A673 (cell line): Measurements from ENCODE around the gene AFG3L2. TPM values are rescaled to one million over a fixed set of nuclear protein-coding genes. Genes with fewer than 3 reads are reported as not detected.

ENCODE experiments used
- BruUV-seq: library from RNA; stranded (reverse); fragments of 400-500 nt; replicated peaks from 2 replicates; lab custom pipeline; 2021; lab: Mats Ljungman, UMichigan
- CTCF ChIA-PET: fragments of 300-600 bp; sonication (Branson Sonifier 250); formaldehyde crosslinking; loops from one replicate; lab custom pipeline; 2022; ENCODE audit warnings: antibody characterized with exemption; lab: Charles Lee
- POLR2A ChIA-PET: fragments of 300-600 bp; sonication (Branson Sonifier 250); formaldehyde crosslinking; loops from one replicate; lab custom pipeline; 2022; ENCODE audit warnings: antibody characterized with exemption; ENCODE audit not compliant: low non-redundant PET; lab: Charles Lee
- DNase-seq: peaks from one replicate; pipeline ENCODE4 v3.0.0-alpha.2; 2015; ENCODE audit warnings: low spot score
- H3K27ac ChIP-seq: fragments of 200-600 bp; sonication (generic); 2 replicates; pipeline ENCODE4 v1.5.1; 2016; ENCODE audit warnings: mixed run types, low read depth, mild to moderate bottlenecking, mixed read lengths, antibody characterized with exemption, low read length; ENCODE audit not compliant: poor library complexity, severe bottlenecking
- H3K27me3 ChIP-seq: fragments of 200-600 bp; sonication (generic); replicated peaks from 2 replicates; pipeline ENCODE4 v1.6.1; 2017; ENCODE audit warnings: mixed run types, low read depth, mild to moderate bottlenecking, mixed read lengths, antibody characterized with exemption, low read length; ENCODE audit not compliant: insufficient read depth, poor library complexity
- H3K36me3 ChIP-seq: fragments of 200-600 bp; sonication (generic); 2 replicates; pipeline ENCODE4 v1.6.1; 2016; ENCODE audit warnings: mixed run types, mild to moderate bottlenecking, mixed read lengths, antibody characterized with exemption, low read length; ENCODE audit not compliant: insufficient read depth, poor library complexity, severe bottlenecking
- H3K4me1 ChIP-seq: fragments of 200-600 bp; sonication (generic); 2 replicates; pipeline ENCODE4 v1.6.1; 2017; ENCODE audit warnings: mixed run types, mild to moderate bottlenecking, mixed read lengths, antibody characterized with exemption, low read length; ENCODE audit not compliant: insufficient read depth, poor library complexity, severe bottlenecking
- H3K4me3 ChIP-seq: fragments of 200-600 bp; sonication (generic); 2 replicates; pipeline ENCODE4 v1.5.1; 2016; ENCODE audit warnings: low read depth, mixed run types, mild to moderate bottlenecking, mixed read lengths, low read length; ENCODE audit not compliant: poor library complexity, severe bottlenecking
- H3K9me3 ChIP-seq: fragments of 200-600 bp; sonication (generic); 2 replicates; pipeline ENCODE4 v1.6.1; 2016; ENCODE audit warnings: mixed run types, low read depth, mild to moderate bottlenecking, mixed read lengths, antibody characterized with exemption, low read length; ENCODE audit not compliant: poor library complexity, severe bottlenecking
- CTCF ChIP-seq: fragments of 300-800, 200-600 bp; sonication (generic); conservative IDR thresholded peaks from 2 replicates; pipeline ENCODE4 v1.5.1; 2017; ENCODE audit warnings: low read depth, mild to moderate bottlenecking, antibody characterized with exemption, low read length, moderate library complexity, mixed read lengths
- EZH2 ChIP-seq: fragments of 200-600 bp; sonication (generic); IDR thresholded peaks from 2 replicates; pipeline ENCODE4 v1.6.1; 2017; ENCODE audit warnings: borderline replicate concordance, low read depth, mild to moderate bottlenecking, mixed read lengths, antibody characterized with exemption, low read length; ENCODE audit not compliant: poor library complexity, severe bottlenecking
- intact Hi-C: fragments of 100-400 bp; cut with micrococcal nuclease; formaldehyde crosslinking; loops from one replicate; pipeline ENCODE4 v1.10.0; 2022; ENCODE audit not compliant: unreplicated experiment
- total RNA-seq: library from RNA; stranded (reverse); gene quantifications from 2 replicates; pipeline ENCODE4 v1.2.3, GENCODE V29; 2021

AFG3L2 gene
- total RNA-seq, 1 experiment from 2014 or later: 72.7 TPM

GRCh38 chr18:12318334-12318697 is 58.7 kb downstream of the AFG3L2 start:
- Histone ChIP-seq H3K9me3 (no peaks in the 10 kb centered on the region), H3K36me3 (peaks cover 73% of the 10 kb centered on the region), H3K27me3 (no peaks in the 10 kb centered on the region), H3K4me1 (peaks cover 32% of the 10 kb centered on the region), H3K27ac (no peak overlapping the region), H3K4me3 (no peak overlapping the region)
- POLR2A ChIA-PET: interaction anchor here (0.6 kb wide), 1 partner anchor 59 kb away, joined by 3 read pairs; the partner anchor contains the start of gene AFG3L2
- CTCF ChIA-PET: no interaction called here
- intact Hi-C loops: no loop called here
- TF ChIP-seq CTCF: no peak
- no peak for TF ChIP-seq EZH2
- BruUV-seq: no TSS peak
- DNase-seq: no peak

DNA sequence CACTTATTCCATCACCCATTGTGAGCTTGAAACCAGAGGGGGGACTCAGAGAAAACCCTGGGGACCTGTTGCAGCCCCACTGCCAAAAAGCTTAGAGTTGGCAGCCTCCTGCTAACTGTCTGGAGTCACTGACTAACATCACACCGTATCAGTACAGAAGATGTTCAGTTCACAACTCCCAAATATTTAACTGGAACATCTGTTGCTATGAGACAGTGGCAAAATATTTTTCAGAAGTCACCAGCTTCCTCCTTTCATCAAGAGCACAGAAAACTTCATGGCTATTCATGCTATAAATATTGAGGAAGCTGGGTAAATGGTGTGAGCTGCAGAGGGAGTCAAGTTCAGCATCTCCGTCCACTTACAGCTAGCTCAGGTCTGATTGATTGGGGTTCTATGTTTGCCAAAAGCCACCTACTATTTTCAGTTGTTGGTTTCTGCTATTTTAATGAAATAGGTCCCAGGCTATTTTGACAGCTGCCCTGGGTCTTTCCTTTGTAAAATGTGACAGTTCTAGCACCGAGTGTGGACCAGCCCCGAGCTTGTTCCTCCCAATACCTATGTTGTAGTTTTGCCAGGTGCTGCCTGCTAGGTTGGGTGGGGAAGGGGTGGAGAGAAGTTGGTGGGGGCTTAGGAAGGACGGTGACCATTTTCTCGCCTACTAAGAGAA is 59.2 kb downstream of the AFG3L2 start:
- H3K4me3 ChIP-seq: no peak overlapping the region
- H3K36me3 ChIP-seq: peaks cover 72% of the 10 kb centered on the region
- ChIA-PET CTCF (interaction anchor here (1.0 kb wide), 1 partner anchor 10 kb away, joined by 3 read pairs; no protein-coding TSS in a partner anchor), POLR2A (no interaction called here)
- H3K27me3 ChIP-seq: no peaks in the 10 kb centered on the region
- DNase-seq: no peak
- no peaks in the 10 kb centered on the region for H3K9me3 ChIP-seq
- no peak overlapping the region for H3K27ac ChIP-seq
- no TSS peak for BruUV-seq
- TF ChIP-seq EZH2 (no peak), CTCF (no peak)
- H3K4me1 ChIP-seq: peaks cover 36% of the 10 kb centered on the region
- intact Hi-C loops: no loop called here

- H3K27ac ChIP-seq: peak overlapping the region; percentile 49
- peaks cover 16% of the 10 kb centered on the region for H3K9me3 ChIP-seq
- no peak for DNase-seq
- H3K4me3 ChIP-seq: no peak overlapping the region
- H3K4me1 ChIP-seq: peaks cover 36% of the 10 kb centered on the region
- H3K36me3 ChIP-seq: peaks cover 73% of the 10 kb centered on the region
- no TSS peak for BruUV-seq
- intact Hi-C loops: no loop called here
- CTCF ChIA-PET: interaction anchor here (0.6 kb wide), 3 partner anchors 12 to 61 kb away, joined by 3 read pairs; partner anchors contain the start of gene AFG3L2
- TF ChIP-seq EZH2: no peak
- no peak for TF ChIP-seq CTCF
- POLR2A ChIA-PET: interaction anchor here (1.2 kb wide), 1 partner anchor 292 kb away, joined by 7 read pairs; no protein-coding TSS in a partner anchor
- no peaks in the 10 kb centered on the region for H3K27me3 ChIP-seq
Measured at GRCh38 chr18:12315911-12316310, 61.1 kb downstream of the AFG3L2 start.
